Mesothelial cell of epicardium (in vitro differentiated cells): ENCODE measurements around the gene BACE2. TPM values are rescaled to one million over a fixed set of nuclear protein-coding genes. Genes with fewer than 3 reads are reported as not detected.

Experiments
- DNase-seq, 2 experiments: peaks; one replicate each; pipeline ENCODE4 v3.0.0; 2021; ENCODE audit warnings: low spot score in 2 of 2; ENCODE audit not compliant: unreplicated experiment in 2 of 2
- H3K27ac Mint-ChIP-seq: 2 replicates; pipeline ENCODE4 v1.8.0; 2021; ENCODE audit warnings: mixed read lengths
- H3K27me3 Mint-ChIP-seq: 2 replicates; pipeline ENCODE4 v1.8.0; 2021; ENCODE audit warnings: low read depth, mixed read lengths
- H3K36me3 Mint-ChIP-seq: 2 replicates; pipeline ENCODE4 v1.8.0; 2021; ENCODE audit warnings: mixed read lengths
- H3K4me1 Mint-ChIP-seq: 2 replicates; pipeline ENCODE4 v1.8.0; 2021; ENCODE audit warnings: mixed read lengths
- H3K4me3 Mint-ChIP-seq: 2 replicates; pipeline ENCODE4 v1.8.0; 2021; ENCODE audit warnings: mild to moderate bottlenecking, moderate library complexity, mixed read lengths
- H3K9me3 Mint-ChIP-seq: 2 replicates; pipeline ENCODE4 v1.8.0; 2021; ENCODE audit warnings: mixed read lengths
- total RNA-seq: library from RNA; stranded (reverse); gene quantifications from 3 replicates; pipeline ENCODE4 v1.2.1, GENCODE V29; 2021
- TF ChIP-seq, protein P1 (sequence below): fragments of 200-600 bp; sonication (generic); IDR thresholded peaks from one replicate; pipeline ENCODE4 v1.5.0; 2021; ENCODE audit warnings: antibody characterized with exemption; ENCODE audit not compliant: unreplicated experiment

Gene BACE2
- total RNA-seq, 1 donor from 2014 or later = 31.3 TPM

DNA sequence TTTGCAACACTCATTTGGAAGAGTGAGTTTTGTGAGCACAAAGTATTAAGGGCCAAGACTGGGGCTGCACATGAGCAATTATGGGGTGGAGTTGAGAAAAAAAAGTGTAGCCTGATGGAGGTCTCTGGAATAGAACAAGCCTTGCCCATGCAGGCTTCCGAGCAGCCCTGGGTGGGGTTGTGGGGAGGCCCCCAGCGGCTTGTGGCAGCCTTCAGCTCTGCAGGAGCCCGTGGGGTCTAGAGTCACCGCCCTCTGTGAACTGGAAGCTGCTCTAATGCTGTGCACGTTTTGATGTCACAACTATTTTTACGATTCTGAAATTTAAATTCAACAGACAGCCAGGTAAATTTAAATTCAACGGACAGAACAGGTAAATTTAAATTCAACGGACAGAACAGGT is 58.9 kb downstream of the BACE2 start:
- Mint-ChIP-seq H3K4me1 (peaks cover 5% of the 10 kb centered on the region), H3K9me3 (no peaks in the 10 kb centered on the region), H3K27me3 (no peaks in the 10 kb centered on the region), H3K27ac (no peak overlapping the region), H3K36me3 (peaks cover 22% of the 10 kb centered on the region), H3K4me3 (no peak overlapping the region)
- TF ChIP-seq, protein P1, sequence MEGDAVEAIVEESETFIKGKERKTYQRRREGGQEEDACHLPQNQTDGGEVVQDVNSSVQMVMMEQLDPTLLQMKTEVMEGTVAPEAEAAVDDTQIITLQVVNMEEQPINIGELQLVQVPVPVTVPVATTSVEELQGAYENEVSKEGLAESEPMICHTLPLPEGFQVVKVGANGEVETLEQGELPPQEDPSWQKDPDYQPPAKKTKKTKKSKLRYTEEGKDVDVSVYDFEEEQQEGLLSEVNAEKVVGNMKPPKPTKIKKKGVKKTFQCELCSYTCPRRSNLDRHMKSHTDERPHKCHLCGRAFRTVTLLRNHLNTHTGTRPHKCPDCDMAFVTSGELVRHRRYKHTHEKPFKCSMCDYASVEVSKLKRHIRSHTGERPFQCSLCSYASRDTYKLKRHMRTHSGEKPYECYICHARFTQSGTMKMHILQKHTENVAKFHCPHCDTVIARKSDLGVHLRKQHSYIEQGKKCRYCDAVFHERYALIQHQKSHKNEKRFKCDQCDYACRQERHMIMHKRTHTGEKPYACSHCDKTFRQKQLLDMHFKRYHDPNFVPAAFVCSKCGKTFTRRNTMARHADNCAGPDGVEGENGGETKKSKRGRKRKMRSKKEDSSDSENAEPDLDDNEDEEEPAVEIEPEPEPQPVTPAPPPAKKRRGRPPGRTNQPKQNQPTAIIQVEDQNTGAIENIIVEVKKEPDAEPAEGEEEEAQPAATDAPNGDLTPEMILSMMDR = no peak
- DNase-seq = no peak

DNA sequence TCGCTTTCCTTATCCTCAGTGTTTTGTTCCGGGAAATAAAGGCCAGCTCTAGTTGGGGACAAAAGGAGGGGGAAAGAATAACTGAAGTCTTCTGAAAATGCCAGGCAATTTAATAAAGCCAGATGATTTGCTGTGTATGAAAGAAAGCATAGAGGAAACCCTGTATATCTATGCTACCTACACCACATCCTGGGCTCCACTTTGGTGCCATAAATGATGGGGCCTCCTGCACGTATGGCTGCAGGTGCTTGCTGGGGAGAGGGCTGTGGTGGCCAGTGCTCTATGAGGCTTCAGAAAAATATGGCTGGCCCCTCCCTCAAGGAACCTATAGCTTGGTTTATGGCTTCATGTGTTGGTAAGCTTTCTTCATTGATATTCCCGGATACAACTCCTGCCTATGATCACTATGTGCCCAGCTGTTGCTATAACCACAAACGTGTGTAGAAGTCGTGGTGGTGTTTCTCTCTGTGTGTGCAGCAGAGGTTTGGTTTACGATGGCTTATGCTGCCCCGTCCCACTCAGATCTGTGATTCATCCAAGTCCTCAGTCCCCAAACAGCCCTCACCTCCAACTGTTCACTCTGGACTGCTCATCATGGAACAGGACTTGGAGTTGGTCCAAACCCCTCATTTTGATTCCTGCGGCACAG is 59.5 kb downstream of the BACE2 start:
- H3K36me3 Mint-ChIP-seq = peaks cover 25% of the 10 kb centered on the region
- DNase-seq = no peak
- no peaks in the 10 kb centered on the region for H3K27me3 Mint-ChIP-seq
- peaks cover 5% of the 10 kb centered on the region for H3K4me1 Mint-ChIP-seq
- H3K4me3 Mint-ChIP-seq = no peak overlapping the region
- TF ChIP-seq, protein P1 = no peak
- H3K27ac Mint-ChIP-seq = no peak overlapping the region
- H3K9me3 Mint-ChIP-seq = no peaks in the 10 kb centered on the region

- Mint-ChIP-seq H3K27ac (no peak overlapping the region), H3K4me1 (peaks cover 5% of the 10 kb centered on the region), H3K36me3 (peaks cover 27% of the 10 kb centered on the region), H3K4me3 (no peak overlapping the region), H3K9me3 (no peaks in the 10 kb centered on the region), H3K27me3 (no peaks in the 10 kb centered on the region)
- TF ChIP-seq, protein P1 = no peak
- DNase-seq = no peak
Observed at GRCh38 chr21:41228006-41228370, 60.0 kb downstream of the BACE2 start.

GRCh38 chr21:41228492-41228891 is 60.5 kb downstream of the BACE2 start:
- TF ChIP-seq, protein P1 = no peak
- no peak overlapping the region for H3K27ac Mint-ChIP-seq
- DNase-seq = no peak

GRCh38 chr21:41228958-41229357 is 61.0 kb downstream of the BACE2 start:
- Mint-ChIP-seq H3K27me3 (no peaks in the 10 kb centered on the region), H3K27ac (no peak overlapping the region), H3K36me3 (peaks cover 27% of the 10 kb centered on the region), H3K4me3 (no peak overlapping the region), H3K4me1 (peaks cover 5% of the 10 kb centered on the region), H3K9me3 (no peaks in the 10 kb centered on the region)
- DNase-seq = no peak
- TF ChIP-seq, protein P1 = no peak

More at GRCh38 chr21:41228492-41228891, 60.5 kb downstream of the BACE2 start:
- peaks cover 27% of the 10 kb centered on the region for H3K36me3 Mint-ChIP-seq
- H3K27me3 Mint-ChIP-seq = no peaks in the 10 kb centered on the region
- no peaks in the 10 kb centered on the region for H3K9me3 Mint-ChIP-seq
- H3K4me1 Mint-ChIP-seq = peaks cover 5% of the 10 kb centered on the region
- H3K4me3 Mint-ChIP-seq = no peak overlapping the region
